ENCODE measurements around the gene TMPRSS2. TPM values are rescaled to one million over a fixed set of nuclear protein-coding genes. Genes with fewer than 3 reads are reported as not detected.

TMPRSS2 gene
- total RNA-seq, 2 donors from 2014 or later = 0.78 TPM; not detected in 1

DNA sequence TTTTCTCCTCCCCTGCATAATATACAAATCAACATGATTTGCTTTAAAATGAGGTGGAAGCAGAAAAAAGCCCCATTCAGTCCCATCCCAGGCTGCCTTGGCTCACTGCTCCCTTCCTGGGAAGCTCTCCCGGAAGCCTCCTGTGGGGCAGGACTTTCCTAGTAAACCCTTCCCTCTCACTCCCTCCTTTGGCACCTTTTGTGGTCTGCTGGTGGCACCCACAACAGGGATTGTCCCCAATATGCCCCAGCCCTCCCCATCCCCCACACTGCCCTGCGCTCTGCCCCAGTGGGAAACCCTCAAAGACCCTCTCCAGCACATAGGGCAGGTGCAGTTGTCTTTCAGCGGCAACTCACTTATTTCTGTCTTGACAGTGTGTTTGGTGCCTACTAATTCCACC is 1.8 kb upstream of the TMPRSS2 start:
- peaks cover 6 to 10% of the 10 kb centered on the region in 2 donors for H3K4me1 ChIP-seq (ENCODE audit: control insufficient read depth in 1 of 2, low read depth in 2 of 2)
- TF ChIP-seq, protein P1, sequence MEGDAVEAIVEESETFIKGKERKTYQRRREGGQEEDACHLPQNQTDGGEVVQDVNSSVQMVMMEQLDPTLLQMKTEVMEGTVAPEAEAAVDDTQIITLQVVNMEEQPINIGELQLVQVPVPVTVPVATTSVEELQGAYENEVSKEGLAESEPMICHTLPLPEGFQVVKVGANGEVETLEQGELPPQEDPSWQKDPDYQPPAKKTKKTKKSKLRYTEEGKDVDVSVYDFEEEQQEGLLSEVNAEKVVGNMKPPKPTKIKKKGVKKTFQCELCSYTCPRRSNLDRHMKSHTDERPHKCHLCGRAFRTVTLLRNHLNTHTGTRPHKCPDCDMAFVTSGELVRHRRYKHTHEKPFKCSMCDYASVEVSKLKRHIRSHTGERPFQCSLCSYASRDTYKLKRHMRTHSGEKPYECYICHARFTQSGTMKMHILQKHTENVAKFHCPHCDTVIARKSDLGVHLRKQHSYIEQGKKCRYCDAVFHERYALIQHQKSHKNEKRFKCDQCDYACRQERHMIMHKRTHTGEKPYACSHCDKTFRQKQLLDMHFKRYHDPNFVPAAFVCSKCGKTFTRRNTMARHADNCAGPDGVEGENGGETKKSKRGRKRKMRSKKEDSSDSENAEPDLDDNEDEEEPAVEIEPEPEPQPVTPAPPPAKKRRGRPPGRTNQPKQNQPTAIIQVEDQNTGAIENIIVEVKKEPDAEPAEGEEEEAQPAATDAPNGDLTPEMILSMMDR (IDR thresholded peaks at IDR 0.05) = no peak
- ATAC-seq (ENCODE audit: insufficient number of reproducible peaks, low FRiP score, low read depth) (no peak), DNase-seq (ENCODE audit: low spot score) (no peak)
- no peak overlapping the region for H3K4me3 ChIP-seq
- no peaks in the 10 kb centered on the region for H3K36me3 ChIP-seq
- H3K9me3 ChIP-seq = no peaks in the 10 kb centered on the region
- H3K27me3 ChIP-seq (replicated peaks; ENCODE audit: insufficient read depth) = no peaks in the 10 kb centered on the region
- H3K27ac ChIP-seq = no peak overlapping the region

DNA sequence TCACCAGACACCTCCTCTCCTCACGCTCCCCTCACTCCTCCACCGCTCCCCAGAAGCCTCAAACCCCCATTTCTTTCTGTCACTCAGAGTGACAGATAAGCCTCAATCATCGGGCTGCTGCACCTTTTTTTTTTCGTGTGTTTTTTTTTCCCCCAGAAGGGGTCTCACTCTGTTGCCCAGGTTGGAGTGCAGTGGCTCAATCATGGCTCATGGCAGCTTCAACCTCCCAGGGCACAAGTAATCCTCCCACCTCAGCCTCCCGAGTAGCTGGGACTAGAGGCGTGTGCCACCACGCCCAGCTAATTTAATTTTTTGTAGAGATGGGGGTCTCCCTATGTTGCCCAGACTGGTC is 1.2 kb upstream of the TMPRSS2 start:
- H3K27me3 ChIP-seq (replicated peaks; ENCODE audit: insufficient read depth) = no peaks in the 10 kb centered on the region
- no peaks in the 10 kb centered on the region for H3K9me3 ChIP-seq
- no peak for DNase-seq (ENCODE audit: low spot score)
- no peaks in the 10 kb centered on the region for H3K36me3 ChIP-seq
- ATAC-seq (ENCODE audit: insufficient number of reproducible peaks, low FRiP score, low read depth) = no peak
- no peak overlapping the region for H3K27ac ChIP-seq
- peaks cover 6 to 10% of the 10 kb centered on the region in 2 donors for H3K4me1 ChIP-seq (ENCODE audit: control insufficient read depth in 1 of 2, low read depth in 2 of 2)
- H3K4me3 ChIP-seq = no peak overlapping the region
- TF ChIP-seq, protein P1 (IDR thresholded peaks at IDR 0.05) = no peak

DNA sequence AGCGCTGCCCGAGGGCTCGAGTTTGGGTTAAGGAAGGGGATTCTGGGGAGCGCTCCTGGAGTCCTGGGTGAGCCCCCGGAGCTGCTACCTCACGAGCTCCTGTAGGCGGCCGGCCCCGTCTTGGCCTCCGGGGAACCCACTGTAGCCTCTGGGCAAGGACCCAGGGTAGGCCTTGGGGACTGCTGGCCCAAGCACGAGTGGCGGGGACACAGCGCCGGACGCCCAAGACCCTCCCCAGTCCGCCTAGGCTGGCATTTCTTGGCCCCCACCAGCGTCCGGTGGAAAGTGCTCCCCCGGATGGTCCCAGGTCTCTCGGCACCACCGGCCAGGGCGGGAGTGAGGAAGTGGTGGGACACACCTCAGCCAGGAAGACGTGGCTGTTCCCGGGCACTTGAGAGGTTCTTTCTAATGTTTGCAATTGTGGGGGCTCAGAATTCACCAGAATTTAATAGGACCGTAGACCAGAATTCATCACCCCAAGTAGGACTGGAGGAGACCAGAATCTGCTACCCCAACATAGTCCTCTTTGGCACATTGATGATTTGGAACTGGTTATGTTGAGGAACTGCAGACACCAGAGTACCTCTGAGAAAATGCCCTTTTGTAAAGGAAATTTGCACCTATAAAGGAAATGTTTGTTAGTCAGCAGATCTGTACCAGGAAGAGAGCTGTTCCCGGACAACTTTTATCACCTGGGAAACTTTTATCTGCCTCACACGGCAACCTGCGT is 622 bp upstream of the TMPRSS2 start:
- Histone ChIP-seq H3K4me1 (ENCODE audit: control insufficient read depth in 1 of 2, low read depth in 2 of 2) (peaks cover 6 to 10% of the 10 kb centered on the region in 2 donors), H3K36me3 (no peaks in the 10 kb centered on the region), H3K4me3 (no peak overlapping the region), H3K27ac (no peak overlapping the region), H3K27me3 (replicated peaks; ENCODE audit: insufficient read depth) (no peaks in the 10 kb centered on the region), H3K9me3 (no peaks in the 10 kb centered on the region)
- TF ChIP-seq, protein P1 (IDR thresholded peaks at IDR 0.05) = no peak
- ATAC-seq (ENCODE audit: insufficient number of reproducible peaks, low FRiP score, low read depth) (no peak), DNase-seq (ENCODE audit: low spot score) (no peak)

DNA sequence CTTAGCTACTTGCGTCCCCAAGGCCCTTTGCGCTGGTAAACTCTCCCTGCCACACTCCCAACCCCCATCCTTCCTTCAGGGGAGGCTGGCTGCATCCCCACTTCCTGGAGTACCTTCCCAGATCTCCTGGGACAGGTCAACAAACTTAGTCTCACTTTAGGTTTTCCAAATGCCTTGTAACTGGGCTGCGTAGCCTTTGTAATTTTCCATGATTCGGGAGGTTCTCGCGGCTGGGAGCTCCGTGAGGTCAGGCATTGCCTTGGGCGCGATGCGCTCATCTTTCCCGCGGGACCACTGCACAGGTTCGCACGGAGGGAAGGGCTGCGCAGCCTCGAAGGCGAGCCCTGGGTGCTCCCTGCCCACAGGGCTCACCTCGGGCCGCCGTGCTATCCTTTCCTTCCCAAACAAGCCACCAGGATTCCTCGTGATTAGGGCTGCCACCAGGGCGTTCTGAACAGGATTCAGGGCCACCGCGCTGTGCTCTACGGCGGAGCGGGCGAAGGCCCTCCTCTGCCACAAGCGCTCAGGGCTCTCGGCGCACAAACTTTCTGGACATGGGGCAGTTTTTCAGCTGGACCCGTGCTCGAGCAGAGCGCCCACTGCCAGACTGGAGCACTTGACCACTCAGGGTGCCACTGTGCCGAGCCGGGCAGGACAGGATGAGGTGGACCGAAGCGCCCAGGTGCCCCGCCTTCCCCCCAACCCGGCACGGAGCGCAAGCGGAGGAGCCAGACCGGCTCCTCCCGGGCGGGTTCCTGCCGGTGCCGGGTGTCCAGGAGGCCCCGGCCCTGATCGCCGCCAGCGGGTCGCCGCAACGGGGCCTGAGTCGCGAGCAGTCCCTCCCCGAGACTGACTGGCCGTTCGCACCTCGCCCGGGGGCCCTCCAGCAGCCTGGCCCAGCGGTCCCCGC is 1.1 kb downstream of the TMPRSS2 start:
- no peak for ATAC-seq (ENCODE audit: insufficient number of reproducible peaks, low FRiP score, low read depth)
- Histone ChIP-seq H3K9me3 (no peaks in the 10 kb centered on the region), H3K27me3 (replicated peaks; ENCODE audit: insufficient read depth) (no peaks in the 10 kb centered on the region), H3K27ac (no peak overlapping the region), H3K4me1 (ENCODE audit: control insufficient read depth in 1 of 2, low read depth in 2 of 2) (peaks cover 6 to 10% of the 10 kb centered on the region in 2 donors), H3K4me3 (peak overlapping the region; percentile 45), H3K36me3 (no peaks in the 10 kb centered on the region)
- no peak for DNase-seq (ENCODE audit: low spot score)
- TF ChIP-seq, protein P1 (IDR thresholded peaks at IDR 0.05) = no peak

DNA sequence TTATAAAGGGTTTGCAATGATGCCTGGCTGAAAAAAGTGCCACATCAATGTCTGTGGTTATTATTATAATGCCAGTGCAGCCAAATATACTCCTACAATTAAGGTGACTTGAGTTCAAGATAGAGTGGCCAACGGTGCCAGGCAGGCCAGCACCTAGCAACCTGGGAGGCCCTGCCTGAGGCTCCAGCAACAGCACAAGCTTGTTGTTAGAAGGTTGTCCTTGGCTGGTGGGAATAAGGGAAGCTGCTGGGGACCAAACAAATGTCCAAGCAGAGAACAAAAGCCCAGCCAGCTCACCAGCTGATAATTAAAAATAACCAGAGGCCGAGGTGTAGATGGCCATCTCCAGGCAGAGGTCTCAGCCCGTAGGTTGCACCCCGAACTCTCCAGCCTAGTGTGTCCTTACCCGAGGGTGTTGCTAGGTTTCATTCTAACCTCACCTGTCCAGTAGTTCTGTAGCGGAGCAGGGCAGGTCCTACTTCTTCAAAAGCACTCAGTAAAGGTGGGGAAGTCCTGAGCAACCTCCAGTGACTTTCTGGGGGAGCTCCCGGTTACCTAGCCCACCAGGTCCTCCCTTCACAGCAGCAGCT is 1.9 kb downstream of the TMPRSS2 start:
- DNase-seq (ENCODE audit: low spot score) = no peak
- H3K4me3 ChIP-seq = no peak overlapping the region
- no peaks in the 10 kb centered on the region for H3K36me3 ChIP-seq
- H3K9me3 ChIP-seq = no peaks in the 10 kb centered on the region
- H3K4me1 ChIP-seq (ENCODE audit: control insufficient read depth in 1 of 2, low read depth in 2 of 2) = peaks cover 6 to 10% of the 10 kb centered on the region in 2 donors
- TF ChIP-seq, protein P1 (IDR thresholded peaks at IDR 0.05) = no peak
- no peaks in the 10 kb centered on the region for H3K27me3 ChIP-seq (replicated peaks; ENCODE audit: insufficient read depth)
- no peak for ATAC-seq (ENCODE audit: insufficient number of reproducible peaks, low FRiP score, low read depth)
- H3K27ac ChIP-seq = no peak overlapping the region
